H1 (cell line): ENCODE measurements around the gene UBQLN4. TPM values are rescaled to one million over a fixed set of nuclear protein-coding genes. Genes with fewer than 3 reads are reported as not detected.

Experiments
- KDM4A ChIP-seq: IDR thresholded peaks from one replicate; pipeline ENCODE4 v1.7.1; 2012; ENCODE audit warnings: low read depth, mild to moderate bottlenecking, moderate library complexity, low read length, inconsistent platforms; ENCODE audit not compliant: severe bottlenecking
- SAP30 ChIP-seq: fragments of 300-600 bp; sonication (generic); IDR thresholded peaks from 2 replicates; pipeline ENCODE4 v1.7.1; 2012; ENCODE audit warnings: low read length, moderate library complexity, mild to moderate bottlenecking, inconsistent platforms; ENCODE audit not compliant: insufficient read depth, insufficient replicate concordance
- SIN3A ChIP-seq, 2 experiments: IDR thresholded peaks in 1 of 2; conservative IDR thresholded peaks in 1 of 2; 2 replicates each; pipeline ENCODE4 v1.6.1; 2011 to 2012; ENCODE audit warnings: low read length in 2 of 2, improper control_type of control experiment in 1 of 2, low read depth in 1 of 2, mild to moderate bottlenecking in 1 of 2
- SIX5 ChIP-seq: IDR thresholded peaks from 2 replicates; pipeline ENCODE4 v1.6.1; 2011; ENCODE audit warnings: mild to moderate bottlenecking, low read depth, low read length
- polyA plus RNA-seq, 7 experiments: library from polyadenylated mRNA; depleted of rRNA in 3 of 7; stranded (reverse) in 5 of 7; unstranded in 2 of 7; fragments of >200 nt in 5 of 7; fragments of 200-250 nt in 2 of 7; gene quantifications; 1 replicate in 5 of 7; 2 replicates in 1 of 7; 4 replicates in 1 of 7; pipeline versions ENCODE4 v1.2.1 to v1.2.3, GENCODE V29; 2011 to 2013; ENCODE audit warnings: missing spikeins in 2 of 7, mixed read lengths in 2 of 7
- total RNA-seq: library from RNA; stranded (reverse); fragmentation: NEBNext Ultra II Directional; extraction: Animal tissue kit (Norgen Biotek cat#: 25700); gene quantifications from 2 replicates; pipeline ENCODE4 v1.2.1, GENCODE V29; 2021
- TF ChIP-seq, protein P1 (sequence below): IDR thresholded peaks from 2 replicates; pipeline ENCODE4 v1.6.1; 2012; ENCODE audit warnings: inconsistent platforms

UBQLN4 gene
- total and polyA plus RNA-seq, 2 of the 8 experiments (the other 6 are each of a cell fraction or from before 2014, with no cell fraction given) = 37.7 to 52.0 TPM

- TF ChIP-seq, protein P1, sequence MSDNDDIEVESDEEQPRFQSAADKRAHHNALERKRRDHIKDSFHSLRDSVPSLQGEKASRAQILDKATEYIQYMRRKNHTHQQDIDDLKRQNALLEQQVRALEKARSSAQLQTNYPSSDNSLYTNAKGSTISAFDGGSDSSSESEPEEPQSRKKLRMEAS = peak; percentile 51; the same call in 1 of the 2 replicates
- TF ChIP-seq KDM4A = no peak
- TF ChIP-seq SIX5 = peak; percentile 88
- TF ChIP-seq SAP30 = peak; percentile 93
- TF ChIP-seq SIN3A (conservative IDR thresholded peaks at IDR 0.05 in 1 of 2, IDR thresholded peaks at IDR 0.05 in 1 of 2; ENCODE audit: low read depth in 1 of 2, low read length in 2 of 2) = peak; percentile 52 to 82; a peak in 2 of 4 replicates
- TF ChIP-seq, all 59 proteins: peak for 10
These were observed 33.1 kb downstream of the UBQLN4 start, which contains the start of gene SSR2 (continued) for GRCh38 chr1:156020293-156021092.
